Activated CD8-positive, alpha-beta memory T cell treated with anti-CD3 and anti-CD28 coated beads, Interleukin-2, amount 50 U/mL, for 1 hour (primary cell): ENCODE results near the gene PRRC2C.

Source experiments
- DNase-seq: peaks from one replicate; pipeline ENCODE4 v3.0.0-alpha.2; 2020; ENCODE audit errors: extremely low read depth

Gene PRRC2C

GRCh38 chr1:171636141-171636540 lies 150.8 kb downstream of the PRRC2C start:
- DNase-seq: no peak

GRCh38 chr1:171637928-171638576 lies 152.7 kb downstream of the PRRC2C start:
- no peak for DNase-seq

DNA sequence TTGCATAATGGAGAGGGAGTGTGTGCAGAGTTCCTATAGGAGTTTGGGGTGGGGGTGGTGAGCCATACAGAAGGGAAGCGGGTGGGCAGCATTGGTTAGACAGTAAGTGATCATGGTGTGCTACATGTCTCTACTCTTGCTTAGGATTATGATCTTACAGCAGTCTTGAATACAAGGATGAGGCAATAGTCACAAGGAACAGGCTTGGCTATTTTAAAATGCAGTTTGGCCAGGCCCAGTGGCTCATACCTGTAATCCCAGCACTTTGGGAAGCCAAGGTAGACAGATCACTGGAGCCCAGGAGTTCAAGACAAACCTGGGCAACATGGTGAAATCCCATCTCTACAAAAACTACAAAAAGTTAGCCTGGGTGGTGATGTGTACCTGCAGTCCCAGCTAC lies 154.9 kb downstream of the PRRC2C start:
- no peak for DNase-seq

DNA sequence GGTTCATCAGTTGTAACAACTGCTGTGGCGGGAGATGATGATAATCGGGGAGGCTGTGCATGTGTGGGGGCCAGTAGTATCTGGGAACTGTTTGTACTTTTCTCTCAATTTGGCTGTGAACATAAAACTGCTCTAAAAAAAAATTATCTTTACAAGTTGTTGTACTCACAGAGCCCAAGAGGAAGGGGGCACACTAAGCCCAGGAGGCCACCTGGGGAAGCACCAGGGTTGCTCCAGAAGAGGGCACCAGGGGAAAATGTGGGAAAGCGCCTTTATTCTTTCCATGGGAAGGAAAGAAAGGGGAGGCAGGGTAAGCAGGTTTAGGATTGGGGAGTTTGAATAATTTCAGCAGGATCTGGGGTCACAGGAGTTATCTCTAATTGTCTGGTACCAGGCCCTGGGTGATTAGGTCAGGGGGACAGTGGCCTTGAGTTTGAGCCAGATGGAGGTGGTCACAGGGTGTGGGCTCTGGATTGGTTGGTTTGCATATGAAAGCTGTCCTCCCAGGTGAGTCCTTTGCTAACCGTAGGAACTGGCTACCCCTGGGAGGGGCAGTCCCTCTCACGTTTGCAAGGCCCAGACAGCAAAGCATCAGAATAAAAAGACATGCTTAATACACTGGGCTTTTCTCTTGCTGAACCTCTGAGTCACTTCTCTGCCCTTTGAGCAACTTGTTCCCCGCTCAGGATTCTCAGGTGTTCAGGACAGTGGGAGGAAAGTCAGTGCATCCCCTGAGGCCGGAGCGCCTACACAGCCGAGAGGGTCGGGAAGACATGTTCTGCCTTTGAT lies 155.9 kb downstream of the PRRC2C start:
- no peak for DNase-seq

GRCh38 chr1:171642197-171642596 lies 156.9 kb downstream of the PRRC2C start:
- DNase-seq: no peak
